ENCODE data around the gene ZNF544. TPM values are rescaled to one million over a fixed set of nuclear protein-coding genes. Genes with fewer than 3 reads are reported as not detected.

ZNF544 gene
- total RNA-seq, 1 experiment from 2014 or later = 29.5 TPM

DNA sequence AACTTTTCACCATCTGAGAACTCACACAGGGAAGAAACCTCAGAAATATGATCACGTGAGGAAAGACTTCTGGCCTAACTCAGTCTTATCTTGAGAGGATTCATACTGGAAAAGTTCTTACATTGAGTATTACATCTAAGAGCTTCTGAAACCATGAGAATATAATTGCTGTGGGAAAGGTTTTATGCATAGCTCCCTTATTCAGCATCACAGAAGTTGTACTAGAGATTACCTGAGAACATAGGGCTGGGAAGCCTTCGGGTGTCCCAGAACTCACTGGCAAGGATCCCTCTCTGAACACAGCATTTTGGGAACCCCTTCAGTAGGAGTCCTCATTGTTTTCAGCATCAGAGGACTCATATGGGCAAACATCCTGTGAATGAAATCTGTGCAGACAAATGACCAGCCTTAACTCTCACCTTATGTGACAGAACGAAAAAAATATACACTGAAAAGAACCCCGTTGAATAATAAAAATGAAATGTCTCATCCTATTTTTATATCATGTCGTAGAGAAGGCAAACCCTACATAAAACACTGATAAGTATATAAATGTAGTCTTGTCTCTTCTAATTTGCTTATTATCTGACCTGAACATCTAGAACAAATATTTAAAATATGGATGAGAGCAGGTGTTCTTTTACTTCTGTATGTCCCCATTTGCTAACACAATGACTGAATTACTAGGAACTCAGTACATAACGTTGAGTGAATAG is 31.7 kb upstream of the ZNF544 start:
- no TSS peak for BruUV-seq (replicated peaks)
- H3K4me2 ChIP-seq = no peak overlapping the region
- intact Hi-C loops (cut with micrococcal nuclease; ENCODE audit: unreplicated experiment) = no loop called here
- H3K9me3 ChIP-seq (ENCODE audit: insufficient read depth, low read depth) = peaks cover 96% of the 10 kb centered on the region
- H2AFZ ChIP-seq = no peak overlapping the region
- peaks cover 10% of the 10 kb centered on the region for H3F3A ChIP-seq (ENCODE audit: insufficient read depth, low read depth)
- no peaks in the 10 kb centered on the region for H4K20me1 ChIP-seq (ENCODE audit: insufficient read depth)
- H3K4me3 ChIP-seq = peak overlapping the region; percentile 2; the same call in 1 of the 2 replicates
- POLR2A ChIA-PET (ENCODE audit: unreplicated experiment) = interaction anchor here (0.6 kb wide), 1 partner anchor 30 kb away, joined by 3 read pairs; no protein-coding TSS in a partner anchor
- H3K27ac ChIP-seq = no peak overlapping the region
- no peaks in the 10 kb centered on the region for H3K79me2 ChIP-seq (ENCODE audit: low read depth)
- TF ChIP-seq, protein P1, sequence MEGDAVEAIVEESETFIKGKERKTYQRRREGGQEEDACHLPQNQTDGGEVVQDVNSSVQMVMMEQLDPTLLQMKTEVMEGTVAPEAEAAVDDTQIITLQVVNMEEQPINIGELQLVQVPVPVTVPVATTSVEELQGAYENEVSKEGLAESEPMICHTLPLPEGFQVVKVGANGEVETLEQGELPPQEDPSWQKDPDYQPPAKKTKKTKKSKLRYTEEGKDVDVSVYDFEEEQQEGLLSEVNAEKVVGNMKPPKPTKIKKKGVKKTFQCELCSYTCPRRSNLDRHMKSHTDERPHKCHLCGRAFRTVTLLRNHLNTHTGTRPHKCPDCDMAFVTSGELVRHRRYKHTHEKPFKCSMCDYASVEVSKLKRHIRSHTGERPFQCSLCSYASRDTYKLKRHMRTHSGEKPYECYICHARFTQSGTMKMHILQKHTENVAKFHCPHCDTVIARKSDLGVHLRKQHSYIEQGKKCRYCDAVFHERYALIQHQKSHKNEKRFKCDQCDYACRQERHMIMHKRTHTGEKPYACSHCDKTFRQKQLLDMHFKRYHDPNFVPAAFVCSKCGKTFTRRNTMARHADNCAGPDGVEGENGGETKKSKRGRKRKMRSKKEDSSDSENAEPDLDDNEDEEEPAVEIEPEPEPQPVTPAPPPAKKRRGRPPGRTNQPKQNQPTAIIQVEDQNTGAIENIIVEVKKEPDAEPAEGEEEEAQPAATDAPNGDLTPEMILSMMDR (conservative IDR thresholded peaks at IDR 0.05) = no peak
- no peak for TF ChIP-seq EZH2 (IDR thresholded peaks at IDR 0.05; ENCODE audit: low read depth)
- DNase-seq = peak; percentile 13 to 71
- H3K27me3 ChIP-seq (ENCODE audit: insufficient read depth, low read depth) = no peaks in the 10 kb centered on the region
- H3K4me1 ChIP-seq (replicated peaks; ENCODE audit: insufficient read depth) = no peaks in the 10 kb centered on the region
- CTCF ChIA-PET = no interaction called here
- H3K9me2 ChIP-seq (ENCODE audit: insufficient read depth) = no peaks in the 10 kb centered on the region
- peaks cover 89% of the 10 kb centered on the region for H3K36me3 ChIP-seq (ENCODE audit: low read depth)

DNA sequence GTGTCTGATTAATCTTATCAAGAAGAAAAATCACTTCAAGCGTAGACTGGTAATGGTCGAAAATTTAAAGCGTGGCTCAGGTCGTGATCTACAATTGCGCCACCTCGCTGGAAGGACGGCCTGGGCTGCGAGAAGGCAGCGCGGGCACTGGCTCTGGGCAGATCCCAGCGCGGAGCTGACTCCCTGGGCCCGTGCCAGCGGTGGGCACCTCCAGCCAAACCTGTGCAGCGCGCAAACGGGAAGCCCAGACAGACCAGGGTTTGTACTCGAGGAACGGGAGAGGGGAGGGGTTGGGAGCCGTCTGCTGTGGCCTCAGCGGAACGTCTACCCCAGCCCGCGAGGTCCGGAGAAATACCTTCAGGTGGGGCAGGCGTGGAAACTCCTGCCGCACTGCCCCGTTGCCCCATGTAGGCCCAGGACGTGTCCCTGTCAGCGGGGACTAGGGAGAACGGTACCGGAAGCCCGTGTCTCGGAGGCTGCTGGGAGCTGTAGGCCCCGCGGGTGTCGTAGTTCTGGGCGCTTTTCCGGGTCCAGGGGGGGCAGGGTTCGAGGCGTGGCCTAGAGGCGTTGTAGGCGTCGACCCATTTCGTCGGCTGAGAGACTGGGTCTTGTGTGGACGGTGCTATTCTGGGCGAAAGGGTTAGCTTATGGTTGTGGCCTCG is 24.8 kb upstream of the ZNF544 start:
- H3K4me1 ChIP-seq (replicated peaks; ENCODE audit: insufficient read depth) = no peaks in the 10 kb centered on the region
- H3K4me2 ChIP-seq = no peak overlapping the region
- TF ChIP-seq EZH2 (IDR thresholded peaks at IDR 0.05; ENCODE audit: low read depth) = no peak
- TF ChIP-seq, protein P1 (conservative IDR thresholded peaks at IDR 0.05) = no peak
- no TSS peak for BruUV-seq (replicated peaks)
- H3K9me3 ChIP-seq (ENCODE audit: insufficient read depth, low read depth) = peaks cover 99% of the 10 kb centered on the region
- no peaks in the 10 kb centered on the region for H4K20me1 ChIP-seq (ENCODE audit: insufficient read depth)
- no peaks in the 10 kb centered on the region for H3F3A ChIP-seq (ENCODE audit: insufficient read depth, low read depth)
- H3K9me2 ChIP-seq (ENCODE audit: insufficient read depth) = no peaks in the 10 kb centered on the region
- no peaks in the 10 kb centered on the region for H3K27me3 ChIP-seq (ENCODE audit: insufficient read depth, low read depth)
- H3K27ac ChIP-seq = no peak overlapping the region
- H3K79me2 ChIP-seq (ENCODE audit: low read depth) = no peaks in the 10 kb centered on the region
- ChIA-PET POLR2A (ENCODE audit: unreplicated experiment) (no interaction called here), CTCF (no interaction called here)
- intact Hi-C loops (cut with micrococcal nuclease; ENCODE audit: unreplicated experiment) = no loop called here
- no peak overlapping the region for H3K4me3 ChIP-seq
- peaks cover 97% of the 10 kb centered on the region for H3K36me3 ChIP-seq (ENCODE audit: low read depth)
- H2AFZ ChIP-seq = no peak overlapping the region
- DNase-seq = peak in 1 of 2 experiments; percentile 15

DNA sequence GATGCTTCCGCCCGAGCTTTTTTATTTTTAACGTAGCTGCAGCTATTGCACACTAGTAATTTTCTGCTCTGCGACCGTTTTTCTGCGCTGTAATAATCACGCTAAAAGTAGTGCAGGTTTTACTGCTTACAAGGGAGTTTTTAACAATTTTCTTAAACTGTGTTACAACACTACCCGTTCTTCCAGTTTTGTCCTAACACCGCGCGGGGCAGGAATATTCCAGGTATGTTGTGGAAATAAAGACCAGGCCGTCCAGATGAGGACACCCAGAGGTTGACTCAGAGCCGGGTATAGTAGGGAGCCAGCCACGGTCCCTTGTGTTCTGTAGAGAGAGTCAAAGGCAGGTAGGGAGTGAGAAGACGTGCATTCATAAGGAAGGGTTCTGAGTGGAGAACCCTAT is 24.1 kb upstream of the ZNF544 start:
- Histone ChIP-seq H3K4me3 (no peak overlapping the region), H3K9me3 (ENCODE audit: insufficient read depth, low read depth) (peaks cover 99% of the 10 kb centered on the region), H4K20me1 (ENCODE audit: insufficient read depth) (no peaks in the 10 kb centered on the region), H3K79me2 (ENCODE audit: low read depth) (no peaks in the 10 kb centered on the region), H3K27me3 (ENCODE audit: insufficient read depth, low read depth) (no peaks in the 10 kb centered on the region), H3K27ac (no peak overlapping the region), H3K9me2 (ENCODE audit: insufficient read depth) (no peaks in the 10 kb centered on the region), H3F3A (ENCODE audit: insufficient read depth, low read depth) (no peaks in the 10 kb centered on the region), H3K4me1 (replicated peaks; ENCODE audit: insufficient read depth) (no peaks in the 10 kb centered on the region), H3K4me2 (no peak overlapping the region), H2AFZ (no peak overlapping the region), H3K36me3 (ENCODE audit: low read depth) (peaks cover 97% of the 10 kb centered on the region)
- ChIA-PET POLR2A (ENCODE audit: unreplicated experiment) (no interaction called here), CTCF (no interaction called here)
- intact Hi-C loops (cut with micrococcal nuclease; ENCODE audit: unreplicated experiment) = no loop called here
- no TSS peak for BruUV-seq (replicated peaks)
- TF ChIP-seq, protein P1 (conservative IDR thresholded peaks at IDR 0.05) = no peak
- TF ChIP-seq EZH2 (IDR thresholded peaks at IDR 0.05; ENCODE audit: low read depth) = no peak
- no peak for DNase-seq
